HEK293T (cell line): ENCODE results near the gene MKI67.

ENCODE experiments used
- BHLHE40 ChIP-seq: fragments of 450-650 bp; IDR thresholded peaks from 2 replicates; pipeline ENCODE4 v1.6.1; 2016; ENCODE audit warnings: mild to moderate bottlenecking, moderate library complexity, borderline replicate concordance
- ELF4 ChIP-seq: fragments of 450-650 bp; IDR thresholded peaks from 2 replicates; pipeline ENCODE4 v1.6.1; 2017; ENCODE audit warnings: antibody characterized with exemption
- FOXA1 ChIP-seq: fragments of 450-650 bp; IDR thresholded peaks from 2 replicates; pipeline ENCODE4 v1.6.1; 2016; ENCODE audit warnings: mild to moderate bottlenecking
- FOXM1 ChIP-seq: fragments of 450-650 bp; IDR thresholded peaks from 2 replicates; pipeline ENCODE4 v1.6.1; 2017; ENCODE audit warnings: mild to moderate bottlenecking, borderline replicate concordance
- HDGF ChIP-seq: fragments of 450-650 bp; IDR thresholded peaks from 2 replicates; pipeline ENCODE4 v1.6.1; 2017; ENCODE audit warnings: antibody characterized with exemption, borderline replicate concordance
- ZNF384 ChIP-seq: fragments of 450-650 bp; IDR thresholded peaks from 2 replicates; pipeline ENCODE4 v1.6.1; 2016
- TF ChIP-seq, protein P1 (sequence below): fragments of 450-650 bp; IDR thresholded peaks from 2 replicates; pipeline ENCODE4 v1.6.1; 2016

DNA sequence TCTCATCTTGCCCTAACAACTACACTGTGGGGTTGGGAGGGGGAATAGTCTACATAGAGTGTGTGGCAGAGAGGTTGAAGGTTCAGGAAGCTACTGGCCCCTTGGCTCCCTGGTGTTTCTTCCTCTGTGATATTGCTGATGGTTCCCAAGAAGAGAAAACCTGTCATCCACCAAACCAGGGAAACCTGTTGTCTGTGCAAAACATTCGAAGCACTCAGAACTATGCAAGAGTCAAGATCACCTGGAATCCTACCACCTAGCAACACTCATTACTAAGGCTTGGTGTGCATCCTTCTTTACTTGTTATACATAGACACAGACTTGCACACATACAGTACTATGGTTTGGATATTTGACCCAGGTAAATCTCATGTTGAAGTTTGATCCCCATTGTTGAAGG, 46.5 kb upstream of the MKI67 start:
- TF ChIP-seq ZNF384 (no peak), FOXM1 (no peak), FOXA1 (no peak), HDGF (no peak), BHLHE40 (no peak), ELF4 (no peak)
- TF ChIP-seq, protein P1, sequence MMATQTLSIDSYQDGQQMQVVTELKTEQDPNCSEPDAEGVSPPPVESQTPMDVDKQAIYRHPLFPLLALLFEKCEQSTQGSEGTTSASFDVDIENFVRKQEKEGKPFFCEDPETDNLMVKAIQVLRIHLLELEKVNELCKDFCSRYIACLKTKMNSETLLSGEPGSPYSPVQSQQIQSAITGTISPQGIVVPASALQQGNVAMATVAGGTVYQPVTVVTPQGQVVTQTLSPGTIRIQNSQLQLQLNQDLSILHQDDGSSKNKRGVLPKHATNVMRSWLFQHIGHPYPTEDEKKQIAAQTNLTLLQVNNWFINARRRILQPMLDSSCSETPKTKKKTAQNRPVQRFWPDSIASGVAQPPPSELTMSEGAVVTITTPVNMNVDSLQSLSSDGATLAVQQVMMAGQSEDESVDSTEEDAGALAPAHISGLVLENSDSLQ: no peak
